NCI-H510A treated with DMSO at 0.1 percent for 48 hours (cell line): ENCODE data around the gene STRIP1.

Experiments used
- DNase-seq: peaks from one replicate; lab custom pipeline; 2025; lab: John Stamatoyannopoulos, UW

The STRIP1 gene

DNA sequence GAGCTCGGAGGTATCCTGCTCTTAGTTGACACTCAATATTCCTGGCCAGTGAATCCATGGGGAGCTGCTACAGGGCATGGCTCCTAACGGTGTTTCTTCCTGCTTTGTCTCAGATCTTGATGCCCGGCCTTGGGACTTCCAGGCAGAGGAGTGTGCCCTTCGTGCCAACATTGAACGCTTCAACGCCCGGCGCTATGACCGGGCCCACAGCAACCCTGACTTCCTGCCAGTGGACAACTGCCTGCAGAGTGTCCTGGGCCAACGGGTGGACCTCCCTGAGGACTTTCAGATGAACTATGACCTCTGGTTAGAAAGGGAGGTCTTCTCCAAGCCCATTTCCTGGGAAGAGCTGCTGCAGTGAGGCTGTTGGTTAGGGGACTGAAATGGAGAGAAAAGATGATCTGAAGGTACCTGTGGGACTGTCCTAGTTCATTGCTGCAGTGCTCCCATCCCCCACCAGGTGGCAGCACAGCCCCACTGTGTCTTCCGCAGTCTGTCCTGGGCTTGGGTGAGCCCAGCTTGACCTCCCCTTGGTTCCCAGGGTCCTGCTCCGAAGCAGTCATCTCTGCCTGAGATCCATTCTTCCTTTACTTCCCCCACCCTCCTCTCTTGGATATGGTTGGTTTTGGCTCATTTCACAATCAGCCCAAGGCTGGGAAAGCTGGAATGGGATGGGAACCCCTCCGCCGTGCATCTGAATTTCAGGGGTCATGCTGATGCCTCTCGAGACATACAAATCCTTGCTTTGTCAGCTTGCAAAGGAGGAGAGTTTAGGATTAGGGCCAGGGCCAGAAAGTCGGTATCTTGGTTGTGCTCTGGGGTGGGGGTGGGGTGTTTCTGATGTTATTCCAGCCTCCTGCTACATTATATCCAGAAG, 19.4 kb downstream of the STRIP1 start:
- peak; percentile 32 for DNase-seq

DNA sequence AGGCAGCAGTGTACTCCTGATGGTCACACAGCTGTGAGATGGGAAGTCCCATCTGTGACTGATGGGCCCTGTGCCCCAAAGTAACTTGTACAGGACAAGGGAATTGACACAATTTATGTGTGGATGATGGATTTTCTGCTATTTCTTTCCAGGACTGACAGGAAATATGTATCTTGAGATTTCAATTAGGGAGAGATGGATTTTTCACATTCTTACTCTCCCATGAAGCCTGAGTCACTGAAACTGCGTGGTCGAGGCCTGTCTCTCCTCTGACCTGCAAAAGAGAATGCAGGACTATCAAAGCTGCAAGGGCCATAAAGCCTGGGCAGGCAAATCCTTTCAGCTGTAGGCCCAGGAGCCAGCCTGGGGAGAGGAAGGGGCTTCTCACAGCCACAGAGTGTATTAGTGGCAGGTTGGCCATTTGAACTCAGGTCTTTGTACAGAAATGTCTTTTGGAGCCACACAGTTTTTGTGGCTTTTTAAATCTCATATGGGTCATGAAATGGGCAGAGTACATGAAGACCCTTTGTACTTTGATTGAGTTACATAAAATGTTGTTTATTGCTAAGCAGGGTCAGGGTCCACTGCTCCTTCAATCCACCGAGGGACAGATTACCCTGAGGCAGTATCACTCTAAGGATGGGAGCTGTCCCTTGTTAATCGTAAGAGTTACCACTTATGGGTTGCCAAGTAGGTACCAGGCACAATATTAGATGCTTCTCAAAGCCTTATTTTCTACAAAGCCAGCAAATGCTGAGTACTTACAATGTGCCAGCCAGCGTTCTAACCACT, 21.3 kb downstream of the STRIP1 start:
- DNase-seq: no peak

DNA sequence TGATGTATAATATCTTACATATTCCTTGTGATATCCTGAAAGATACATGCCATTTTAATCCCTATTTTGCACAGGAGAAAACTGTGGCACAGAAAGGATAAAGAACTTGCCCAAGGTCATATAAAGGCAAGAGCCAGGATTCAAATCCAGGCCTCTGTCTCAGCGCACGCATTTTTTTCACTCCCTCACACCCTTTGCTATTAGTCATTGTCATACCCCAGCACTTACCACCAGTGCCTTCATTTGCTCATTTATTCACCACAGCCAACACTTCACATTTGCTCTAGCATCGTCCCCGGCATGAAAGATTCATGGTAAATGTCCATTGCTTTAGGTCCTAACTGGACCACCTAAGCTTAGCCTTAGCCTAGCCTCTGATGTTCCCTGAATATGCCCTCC, 21.9 kb downstream of the STRIP1 start:
- no peak for DNase-seq

DNA sequence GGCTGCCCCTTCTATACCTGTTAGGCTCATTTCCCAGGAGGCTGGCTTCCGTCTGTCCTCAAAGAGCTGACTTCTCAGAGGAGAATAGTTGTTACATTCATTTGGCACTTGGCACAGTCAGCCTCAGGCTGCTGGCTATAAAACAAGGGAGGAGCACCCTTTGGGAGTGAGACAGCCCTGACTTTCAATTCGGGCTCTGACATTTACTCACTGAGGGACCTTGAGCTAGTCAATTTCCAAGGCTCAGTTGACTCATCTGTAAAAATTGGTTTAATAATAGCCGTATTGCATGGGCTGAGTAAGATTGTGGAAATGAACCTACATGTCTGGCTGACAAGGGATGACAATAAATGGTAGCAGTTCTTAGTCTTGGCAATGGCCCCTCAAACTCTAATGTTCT, 22.4 kb downstream of the STRIP1 start:
- DNase-seq: no peak

DNA sequence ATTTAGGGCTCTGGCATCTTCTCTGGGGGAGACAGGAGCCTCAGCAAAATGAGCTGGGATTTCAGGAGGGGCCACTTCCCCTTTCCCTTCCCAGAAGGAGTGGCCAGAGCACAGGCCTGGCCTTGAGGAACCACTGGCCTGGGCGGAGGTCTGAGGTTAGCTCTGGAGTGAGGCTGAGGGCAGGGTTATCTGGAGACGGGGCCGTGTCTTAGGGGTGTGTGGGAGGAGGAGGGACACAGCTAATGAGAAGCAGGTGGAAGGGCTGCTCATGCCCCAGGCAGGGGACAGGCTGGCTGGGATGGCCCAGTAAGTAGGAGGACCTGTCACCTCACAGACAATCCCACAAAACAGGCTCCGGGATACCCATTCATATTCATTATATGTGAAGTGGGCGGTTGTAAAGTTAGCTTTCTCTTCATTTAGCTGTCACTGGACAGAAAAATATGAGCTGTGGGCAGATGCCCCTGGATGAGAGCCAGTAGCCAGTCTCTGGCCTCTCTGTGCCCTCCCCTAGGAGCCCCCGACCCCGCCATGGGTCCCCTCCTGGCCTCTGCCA, 23.6 kb downstream of the STRIP1 start:
- no peak for DNase-seq

DNA sequence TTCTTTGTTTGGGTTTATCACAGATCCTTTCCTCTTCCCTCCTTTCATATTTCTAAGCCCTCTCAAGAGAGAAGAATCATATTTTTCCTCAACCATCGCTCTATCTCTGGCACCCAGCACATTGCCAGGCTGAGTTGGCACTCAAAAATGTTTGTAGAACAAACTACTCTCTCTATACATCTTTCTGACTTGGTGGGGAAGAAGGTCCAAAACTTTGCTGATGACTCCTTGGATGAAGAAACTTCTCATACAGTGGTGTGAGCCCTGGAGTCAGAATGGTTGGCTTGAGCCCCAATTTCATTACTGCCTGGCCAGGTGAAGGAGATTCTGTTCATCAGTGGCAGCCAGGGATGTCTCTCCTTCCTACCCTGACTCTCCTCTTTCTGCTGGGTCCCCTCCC, 24.2 kb downstream of the STRIP1 start:
- no peak for DNase-seq

DNA sequence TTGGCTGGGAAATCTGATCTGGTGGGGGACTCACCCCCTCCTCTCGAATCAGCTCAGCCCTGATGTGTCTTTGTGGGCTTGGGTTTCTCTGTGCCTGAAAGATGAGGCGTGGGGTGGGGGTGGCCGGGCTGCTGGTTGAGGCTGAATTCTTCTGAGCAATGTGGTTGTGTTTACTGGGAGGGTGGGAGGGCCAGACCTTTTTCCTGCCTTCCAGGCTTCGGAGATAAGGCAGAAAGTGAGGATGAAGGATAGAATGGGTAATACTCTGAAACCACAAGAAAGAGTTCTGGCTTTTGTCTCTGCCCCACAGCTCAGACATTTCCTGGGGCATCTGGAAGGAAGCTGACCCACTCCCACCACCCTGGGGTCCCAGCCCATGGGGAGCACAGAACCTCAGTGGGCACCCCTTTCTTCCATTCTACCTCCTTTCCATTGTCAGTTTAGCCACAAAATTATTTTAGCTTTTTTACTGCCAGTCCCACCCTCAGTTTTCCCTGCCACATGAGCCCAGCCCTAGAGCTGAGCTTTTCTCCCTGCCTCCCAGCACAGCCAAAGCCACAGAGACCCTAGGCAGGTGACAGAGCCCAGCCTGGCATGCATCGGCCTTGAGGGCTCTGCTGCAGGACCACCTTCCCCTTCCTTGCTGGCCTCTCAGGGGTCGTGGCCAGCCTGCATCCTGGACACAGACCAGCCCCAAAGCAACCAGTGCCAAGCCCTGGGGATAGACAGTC, 24.9 kb downstream of the STRIP1 start:
- DNase-seq: no peak

DNA sequence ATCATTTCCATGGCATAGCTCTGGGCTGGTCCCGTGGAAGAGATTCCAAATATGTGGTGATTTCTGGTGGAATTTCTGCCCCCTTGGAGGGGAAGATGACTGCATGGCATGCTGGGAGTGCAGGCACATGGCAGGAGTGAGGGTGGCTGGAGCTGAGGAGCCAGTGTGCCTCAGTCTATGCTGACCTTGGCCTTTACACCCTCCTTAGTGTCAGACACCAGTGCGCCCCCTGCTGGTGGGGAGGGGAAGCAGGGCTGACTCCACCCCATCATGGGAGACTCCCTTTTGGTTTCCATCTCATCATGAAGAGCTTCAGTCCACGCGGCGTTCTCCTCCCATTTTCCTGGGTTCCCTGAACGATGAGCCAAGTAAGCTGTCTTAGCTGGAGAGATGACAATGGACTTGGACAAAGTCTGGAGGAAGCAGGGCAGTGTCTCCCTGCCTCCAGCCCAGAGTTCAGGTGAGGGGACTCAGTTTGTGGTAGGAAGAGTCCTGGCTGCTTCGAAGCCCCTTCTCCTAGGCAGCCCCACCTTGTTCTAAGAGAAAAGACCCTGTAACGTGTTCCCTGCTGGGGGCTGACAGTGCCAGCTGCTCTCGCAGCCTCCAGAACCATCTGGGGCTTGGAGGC, 25.7 kb downstream of the STRIP1 start:
- DNase-seq: peak; percentile 5

DNA sequence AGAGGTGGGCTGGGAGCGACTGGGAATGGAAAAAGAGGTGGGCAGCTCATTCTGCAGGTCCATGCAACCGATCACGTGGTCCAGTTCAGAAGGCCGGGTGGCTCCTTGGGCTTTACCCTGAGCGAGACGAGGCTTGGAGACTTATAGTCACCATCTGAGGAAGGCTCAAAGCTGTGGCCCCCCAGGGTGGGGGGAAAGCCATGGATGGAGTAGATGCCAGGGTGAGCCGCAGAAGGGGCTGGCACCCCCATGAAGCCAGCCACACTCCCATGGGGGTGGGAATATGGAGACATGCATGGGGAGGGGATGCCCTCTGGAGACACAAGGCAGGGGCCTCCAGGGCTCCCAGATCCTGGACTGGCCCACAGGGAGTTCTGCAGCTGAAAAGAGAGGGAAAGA, 26.2 kb downstream of the STRIP1 start:
- no peak for DNase-seq

DNA sequence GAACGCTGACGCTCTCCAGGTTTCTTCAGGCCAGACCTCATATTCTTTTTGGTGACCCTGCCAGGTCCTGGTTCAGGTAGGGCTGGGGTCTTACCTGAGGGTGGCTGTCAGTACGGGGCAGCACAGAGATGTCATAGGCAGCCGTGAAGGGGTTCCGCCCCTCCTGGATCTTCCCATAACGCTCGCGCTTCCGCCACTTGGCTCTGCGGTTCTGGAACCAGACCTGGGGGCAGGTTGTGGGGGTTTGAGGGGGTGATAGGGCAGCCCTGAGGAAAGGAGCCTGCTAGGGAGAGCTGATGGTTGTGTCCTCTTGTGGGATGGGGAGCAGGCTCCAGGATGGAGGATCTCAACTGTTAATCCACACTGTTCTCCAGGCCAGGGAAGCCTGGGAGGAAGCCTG, 26.9 kb downstream of the STRIP1 start:
- DNase-seq: no peak

DNA sequence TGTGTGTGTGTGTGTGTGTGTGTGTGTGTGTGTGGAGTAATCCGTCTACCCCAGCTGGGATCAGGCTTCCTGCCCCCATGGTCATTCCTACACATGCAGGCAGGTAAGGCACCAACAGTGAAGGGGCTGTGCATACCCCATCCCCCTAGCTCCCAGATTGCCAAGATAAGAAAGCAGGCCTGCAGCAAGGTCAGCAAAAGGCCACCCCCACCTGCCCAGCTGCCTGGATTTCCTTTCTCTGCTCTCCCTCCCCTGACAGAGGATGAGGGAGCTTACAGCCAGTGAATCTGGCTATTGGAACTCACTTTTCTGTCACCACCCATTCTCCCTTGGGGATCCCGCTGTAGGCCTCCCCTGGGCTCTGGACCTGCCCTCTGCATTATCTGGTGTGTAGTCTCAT, 28.2 kb downstream of the STRIP1 start:
- no peak for DNase-seq

DNA sequence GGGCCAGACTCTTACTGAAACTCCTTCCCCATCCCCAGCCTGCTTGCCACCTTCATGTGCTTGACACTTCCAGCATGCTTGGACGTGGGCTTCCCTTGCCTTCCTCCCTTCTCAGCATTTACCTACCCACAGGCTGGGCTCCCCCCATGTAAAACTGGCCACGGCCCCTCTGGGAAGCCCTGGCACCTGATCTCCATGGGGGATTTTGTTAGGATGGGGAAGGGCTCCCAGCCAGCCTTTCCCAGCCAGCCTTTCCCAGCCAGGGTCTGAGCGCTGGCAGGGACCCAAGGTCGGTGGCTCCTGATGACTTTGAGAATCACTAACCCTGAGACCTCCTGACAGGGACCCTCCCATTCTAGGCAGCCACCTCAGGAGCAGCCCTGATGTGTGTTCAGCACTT, 29.4 kb downstream of the STRIP1 start:
- DNase-seq: no peak

DNA sequence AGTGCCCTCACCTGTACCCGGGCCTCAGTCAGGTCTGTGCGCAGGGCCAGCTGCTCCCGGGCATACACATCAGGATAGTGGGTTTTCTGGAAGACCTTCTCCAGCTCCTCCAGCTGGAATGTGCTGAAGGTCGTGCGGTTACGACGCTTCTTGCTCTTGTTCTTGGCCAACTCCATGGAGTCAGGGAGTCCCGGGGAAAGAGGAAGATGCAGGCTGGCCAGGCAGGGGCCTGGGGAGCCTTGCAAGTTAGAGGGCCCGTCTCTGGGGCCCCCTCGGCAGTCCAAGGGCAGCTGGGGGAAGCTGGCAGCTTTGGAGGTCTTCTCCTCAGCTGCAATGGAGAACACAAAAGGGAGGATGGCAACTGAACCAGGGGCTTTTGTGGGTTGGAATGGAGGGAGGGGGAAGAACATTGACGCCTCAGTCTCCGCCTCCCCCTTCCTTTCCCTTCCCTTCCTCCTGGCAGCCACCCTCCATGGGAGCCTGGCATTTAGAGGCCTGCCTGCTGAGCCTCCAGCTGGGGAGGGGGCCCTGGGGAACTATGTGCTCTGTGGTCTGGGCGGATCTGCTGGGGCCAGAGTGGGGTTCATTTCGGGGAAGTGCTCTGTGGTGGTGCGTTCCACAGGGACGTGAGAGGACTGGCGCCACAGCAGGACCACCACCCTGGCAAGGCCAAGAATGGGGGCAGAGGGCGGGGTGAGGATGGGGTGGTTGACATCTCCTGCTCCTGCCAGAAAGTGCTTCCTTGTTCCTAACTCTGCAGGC, 30.3 kb downstream of the STRIP1 start:
- DNase-seq: no peak

DNA sequence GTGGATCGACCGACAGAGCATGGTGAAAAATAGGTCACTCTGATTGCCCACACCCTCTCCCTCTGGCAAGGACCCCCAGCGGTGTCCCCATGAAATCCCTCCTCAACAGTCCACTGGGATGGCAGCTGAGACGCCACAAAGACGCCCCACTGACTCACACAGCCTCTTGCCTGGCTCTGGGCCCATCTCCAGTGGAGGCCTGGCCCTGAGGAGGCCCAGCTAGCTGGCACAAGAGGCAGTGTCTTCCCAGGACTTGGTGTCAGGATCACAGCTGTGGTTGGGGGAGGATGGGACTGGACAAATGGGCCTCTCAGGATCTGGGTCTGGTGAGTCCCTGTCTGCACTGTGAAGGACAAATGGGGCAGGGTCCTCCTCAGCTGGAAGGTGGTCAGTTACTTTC, 31.4 kb downstream of the STRIP1 start:
- DNase-seq: no peak

DNA sequence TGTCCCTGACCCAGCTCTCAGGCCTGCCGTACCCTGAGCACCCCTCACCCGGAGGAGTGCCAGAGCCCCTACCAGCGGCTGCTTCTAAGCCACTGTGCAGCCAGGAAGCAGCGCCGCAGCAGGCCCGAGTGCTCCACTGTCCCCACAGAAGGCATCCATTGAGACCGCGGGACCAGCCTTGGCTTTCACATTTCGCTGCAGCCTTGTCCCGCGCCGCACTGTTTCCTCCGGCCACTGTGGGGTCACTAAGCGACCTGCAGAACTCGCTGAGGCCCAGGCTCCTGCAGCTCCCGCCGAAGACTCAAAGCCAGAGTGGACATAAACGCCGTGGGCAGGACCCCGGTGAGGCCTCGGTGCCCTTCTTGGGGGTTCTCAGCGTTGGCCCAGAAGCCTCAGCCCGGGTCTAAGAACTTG, 33.1 kb downstream of the STRIP1 start:
- DNase-seq: no peak

DNA sequence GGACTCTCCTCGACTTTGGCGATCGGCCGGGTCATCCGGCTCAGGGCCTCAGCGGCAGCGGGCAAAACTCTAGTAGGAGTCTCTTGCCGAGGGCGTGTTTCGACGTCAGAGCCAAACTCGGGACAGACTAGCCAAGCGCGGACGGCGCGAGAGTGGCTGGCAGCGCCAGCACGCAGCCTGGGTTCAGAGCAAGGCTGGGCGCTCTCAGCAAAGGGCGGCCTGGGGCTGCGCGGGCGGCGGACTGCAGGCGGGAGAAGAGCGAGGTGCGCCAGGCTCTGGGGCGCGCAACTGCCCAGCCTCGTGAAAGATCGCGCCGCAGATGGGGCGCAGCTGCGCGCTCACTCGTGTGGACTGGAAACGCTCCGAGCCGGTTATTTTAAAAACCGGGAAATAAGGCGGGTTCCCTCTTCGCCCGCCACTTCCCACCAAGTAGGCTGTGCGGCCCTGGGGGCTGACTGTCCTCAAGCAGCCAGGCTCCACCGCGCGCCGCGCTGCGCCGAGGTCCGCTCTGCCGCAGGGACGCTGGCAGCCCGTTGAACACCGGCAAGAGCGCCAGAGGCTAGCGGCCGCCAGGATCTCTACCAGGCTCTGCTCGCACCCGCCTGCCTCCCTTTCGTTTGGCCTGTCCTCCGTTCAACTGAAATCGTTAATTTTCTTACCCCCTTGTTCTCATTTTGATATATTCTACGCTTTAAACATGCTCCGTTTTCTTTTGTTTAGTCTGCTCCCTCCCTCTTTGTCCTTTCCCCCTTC, 33.6 kb downstream of the STRIP1 start:
- no peak for DNase-seq

DNA sequence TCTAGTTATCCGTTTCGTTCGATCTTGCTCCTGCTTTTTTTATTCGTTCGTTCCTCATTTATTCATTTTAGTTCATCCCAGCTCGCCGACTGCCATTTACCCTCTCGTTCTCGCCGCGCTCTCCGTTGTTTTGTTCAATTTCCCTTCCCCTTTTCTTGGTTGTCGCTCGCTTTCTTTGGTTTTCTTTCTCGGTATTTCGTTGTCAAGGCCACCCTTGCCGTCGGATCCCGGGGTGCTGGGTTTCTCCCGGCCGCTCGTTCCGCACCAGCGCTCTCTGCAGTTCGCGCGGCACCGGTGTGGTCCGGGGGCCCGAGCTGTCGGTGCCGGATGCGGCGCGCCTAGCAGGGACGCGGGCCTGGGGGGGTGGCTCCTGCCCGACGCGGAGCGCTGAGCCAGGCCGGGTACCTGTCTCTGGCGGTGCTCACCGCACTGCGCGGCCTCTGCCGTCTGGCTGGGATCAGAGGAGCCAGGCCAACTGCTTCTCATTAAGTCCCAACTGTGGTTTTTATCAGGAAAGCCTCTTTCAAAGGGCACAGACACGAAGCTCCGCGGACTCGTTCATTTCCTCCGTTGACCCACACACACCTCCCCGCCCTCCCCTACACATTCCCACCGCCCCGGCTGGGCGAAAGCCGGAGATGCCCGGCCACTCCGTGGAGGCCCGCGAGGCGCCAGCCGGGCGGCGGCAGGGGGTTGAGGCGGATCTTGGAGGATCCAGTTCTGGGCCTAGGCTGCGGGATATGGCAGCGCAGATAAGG, 34.4 kb downstream of the STRIP1 start:
- no peak for DNase-seq

DNA sequence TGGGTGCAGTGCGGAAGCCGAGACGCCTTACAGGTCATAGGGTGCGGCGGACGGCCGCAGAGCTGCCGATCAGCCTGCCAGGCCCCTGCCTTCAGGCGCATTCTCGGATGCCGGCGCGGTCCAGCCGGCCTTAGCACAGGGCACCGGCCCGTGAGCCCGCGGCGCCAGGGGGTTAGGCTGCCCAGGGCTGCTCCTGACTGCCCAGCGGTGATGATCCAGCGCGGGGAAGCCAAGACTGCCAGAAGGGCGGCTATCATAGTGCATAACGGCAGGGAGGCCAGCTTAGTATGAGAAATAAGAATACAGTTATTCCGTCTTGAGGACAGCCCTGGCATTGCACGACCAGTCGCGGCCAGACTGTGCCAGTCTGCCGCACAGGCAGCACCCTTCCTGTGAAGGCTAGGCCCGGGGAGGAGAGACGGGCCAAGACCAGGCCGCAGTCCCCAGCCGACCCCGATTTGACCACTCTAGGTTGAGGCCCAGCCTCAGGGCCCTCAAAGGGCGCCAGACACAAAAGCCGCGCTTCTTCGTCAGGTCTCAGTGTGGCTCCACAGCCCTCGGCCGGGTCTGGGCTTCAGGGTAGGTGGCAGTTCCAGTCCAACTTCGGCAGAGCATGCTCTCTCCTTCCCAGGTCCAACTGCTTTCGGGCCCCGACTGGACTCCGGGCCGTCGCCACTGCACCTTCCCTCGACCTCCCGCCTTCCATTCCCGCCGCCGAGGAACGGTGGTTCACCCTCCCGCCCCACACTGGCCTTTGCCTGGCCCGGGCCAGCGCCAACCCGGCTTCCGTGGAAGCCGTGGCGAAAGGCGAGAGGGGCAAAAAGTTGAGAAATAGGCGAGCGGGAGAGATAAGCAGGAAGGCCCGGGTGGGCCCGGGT, 35.2 kb downstream of the STRIP1 start:
- DNase-seq: no peak

DNA sequence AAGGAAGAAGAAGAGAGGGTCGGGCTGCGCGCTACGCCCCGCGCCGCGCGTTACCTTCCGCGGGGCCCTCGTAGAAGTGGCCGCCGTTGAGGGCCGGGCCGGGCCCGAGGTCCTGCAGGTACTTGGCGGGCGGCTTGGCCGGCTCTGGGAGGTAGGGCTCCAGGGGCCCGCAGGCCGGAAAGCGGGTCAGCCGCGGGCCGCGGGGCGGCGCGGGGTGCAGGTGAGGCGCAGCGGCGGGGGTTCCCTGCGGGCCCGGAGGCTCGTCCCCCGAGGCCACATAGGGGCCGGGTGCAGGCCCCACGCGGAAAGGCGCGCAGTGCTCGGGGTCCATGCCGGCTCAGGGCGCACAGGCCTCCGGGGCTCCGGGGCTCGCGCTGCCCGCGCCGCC, 35.9 kb downstream of the STRIP1 start:
- DNase-seq: no peak
